T follicular helper cell (primary cell): Measurements from ENCODE around the gene ADORA1.

Experiments used
- DNase-seq: peaks from one replicate; pipeline ENCODE4 v3.0.0-alpha.2; 2020; ENCODE audit warnings: low read depth

Gene ADORA1

DNA sequence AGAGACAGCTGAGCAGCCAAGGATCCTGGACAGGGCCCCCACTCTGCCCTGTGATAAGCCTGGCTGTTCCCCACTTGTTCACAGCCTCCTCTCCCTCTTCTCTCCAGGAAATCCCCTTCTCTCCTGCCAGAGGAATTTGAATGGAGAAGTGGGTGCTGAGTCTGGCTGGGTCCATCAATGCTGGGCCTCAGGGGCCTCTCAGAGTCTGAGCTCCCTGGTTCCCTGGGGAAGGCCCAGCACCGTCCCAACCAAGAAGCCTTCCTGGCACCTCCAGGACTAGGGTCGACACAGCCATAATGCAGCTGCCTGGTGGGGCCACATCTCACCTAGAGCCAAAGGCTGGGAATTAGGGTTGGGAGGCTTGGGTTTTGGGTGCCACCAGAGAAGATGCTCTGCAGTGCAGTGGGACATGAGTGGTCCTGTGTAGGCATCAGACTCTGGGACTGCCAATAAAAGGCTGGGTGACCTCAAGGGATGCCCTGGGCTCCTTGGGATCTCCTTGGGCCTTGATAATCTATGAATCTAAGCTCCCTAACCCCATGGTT, 45.6 kb downstream of the ADORA1 start:
- DNase-seq = no peak

DNA sequence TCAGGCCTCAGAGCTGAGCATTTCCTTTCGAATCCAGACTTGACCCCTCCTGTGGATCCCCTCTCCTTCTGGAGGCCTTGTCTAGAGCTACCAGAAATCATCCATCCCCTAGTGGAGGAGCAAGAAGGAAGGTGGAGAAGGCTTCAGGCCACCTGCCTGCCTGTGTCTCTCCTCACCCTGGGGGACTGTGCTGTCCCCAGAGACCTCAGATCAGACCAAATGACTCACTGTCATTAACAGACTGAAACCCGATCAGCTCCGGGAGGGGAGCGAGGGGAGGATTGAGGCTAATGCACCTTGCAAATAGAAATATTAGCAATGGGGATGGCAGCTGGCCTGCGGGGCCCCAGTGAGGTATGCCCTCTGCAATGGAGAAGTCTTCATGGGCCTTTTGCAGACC, 46.0 kb downstream of the ADORA1 start:
- no peak for DNase-seq

DNA sequence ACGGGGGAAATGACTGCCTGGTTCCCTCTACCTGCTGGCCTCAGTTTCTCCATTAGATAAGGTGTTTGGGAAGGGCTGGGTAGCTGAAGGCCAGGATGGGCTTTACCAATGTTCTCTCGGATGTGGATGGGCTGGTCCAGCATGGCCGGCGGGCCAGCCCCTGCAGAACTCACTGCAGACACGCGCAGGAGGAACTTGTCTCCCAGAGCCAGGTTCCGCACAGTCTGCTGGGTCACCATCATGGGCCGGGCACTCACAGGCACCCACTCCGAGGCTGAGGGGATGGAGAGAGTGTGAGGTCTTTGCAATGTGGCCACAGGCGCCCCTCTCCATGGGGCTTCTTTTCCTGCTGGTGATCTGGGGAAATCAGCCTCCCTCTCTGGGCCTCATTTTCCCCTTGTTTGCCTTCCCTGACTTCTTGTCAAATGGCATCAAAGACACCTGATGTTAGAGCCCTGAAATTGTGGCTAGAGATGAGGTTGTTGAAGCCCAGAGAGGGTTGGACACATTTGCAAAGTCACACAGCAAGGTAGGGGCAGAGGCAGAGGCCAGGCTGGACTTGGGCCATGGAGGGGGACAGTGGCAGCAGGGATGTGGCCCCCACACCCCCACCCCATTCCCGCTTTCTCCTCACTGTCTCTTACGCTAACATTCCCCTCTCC, 46.9 kb downstream of the ADORA1 start:
- DNase-seq = no peak

DNA sequence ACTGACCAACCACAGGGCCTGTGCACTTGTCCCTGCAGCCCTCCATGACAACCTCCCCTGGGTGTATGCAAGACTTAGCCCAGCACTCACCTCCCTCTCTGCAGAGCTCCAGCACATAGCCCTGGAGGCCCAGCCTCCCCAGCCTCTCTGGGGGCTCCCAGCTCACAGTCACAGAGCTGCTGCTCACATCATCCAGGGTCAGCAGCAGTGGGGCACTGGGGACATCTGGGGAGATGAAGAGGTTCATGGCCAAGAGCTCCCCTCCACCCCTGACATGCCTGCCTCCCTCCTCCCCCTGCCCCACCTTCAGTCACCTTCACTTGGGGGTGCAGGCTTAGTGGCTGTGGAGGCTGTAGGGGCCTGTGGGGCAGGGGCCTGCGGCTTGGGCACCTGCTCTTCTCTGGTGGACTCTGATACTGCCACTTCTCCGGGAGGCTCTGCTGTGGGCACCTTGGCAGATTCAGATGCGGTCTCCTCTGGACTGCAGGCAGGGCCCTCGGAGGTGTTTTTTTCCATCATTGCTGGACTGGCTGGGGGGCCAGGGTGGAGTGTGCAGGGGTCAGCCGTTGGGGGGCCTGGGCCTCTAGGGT, 47.8 kb downstream of the ADORA1 start, which contains the start of gene MYBPH:
Gene MYBPH (minus strand): TSS at position 590 of the 590 bp plus-strand sequence. CDS start 71 bp downstream, at position 519.
- no peak for DNase-seq

DNA sequence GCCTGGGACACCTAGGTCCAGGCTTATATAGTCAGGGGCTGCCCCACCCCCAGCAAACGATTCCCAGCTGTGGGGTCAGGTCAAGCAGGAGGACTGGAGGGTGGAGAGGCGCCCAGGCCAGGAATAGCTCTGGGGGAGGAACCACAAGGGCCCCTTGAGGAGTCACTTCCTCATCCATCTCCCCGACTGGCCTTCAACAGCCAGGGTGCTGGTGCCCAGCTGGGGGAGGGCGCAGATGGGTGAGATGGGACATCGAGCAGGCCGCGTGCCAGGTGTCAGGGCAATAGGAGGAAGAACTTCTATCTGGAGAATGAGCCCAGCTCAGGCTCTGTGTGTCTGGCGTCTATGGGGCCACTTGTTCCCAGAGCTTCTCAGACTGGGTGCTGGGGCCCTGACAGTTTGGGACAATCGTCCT, 48.3 kb downstream of the ADORA1 start:
- DNase-seq = no peak

DNA sequence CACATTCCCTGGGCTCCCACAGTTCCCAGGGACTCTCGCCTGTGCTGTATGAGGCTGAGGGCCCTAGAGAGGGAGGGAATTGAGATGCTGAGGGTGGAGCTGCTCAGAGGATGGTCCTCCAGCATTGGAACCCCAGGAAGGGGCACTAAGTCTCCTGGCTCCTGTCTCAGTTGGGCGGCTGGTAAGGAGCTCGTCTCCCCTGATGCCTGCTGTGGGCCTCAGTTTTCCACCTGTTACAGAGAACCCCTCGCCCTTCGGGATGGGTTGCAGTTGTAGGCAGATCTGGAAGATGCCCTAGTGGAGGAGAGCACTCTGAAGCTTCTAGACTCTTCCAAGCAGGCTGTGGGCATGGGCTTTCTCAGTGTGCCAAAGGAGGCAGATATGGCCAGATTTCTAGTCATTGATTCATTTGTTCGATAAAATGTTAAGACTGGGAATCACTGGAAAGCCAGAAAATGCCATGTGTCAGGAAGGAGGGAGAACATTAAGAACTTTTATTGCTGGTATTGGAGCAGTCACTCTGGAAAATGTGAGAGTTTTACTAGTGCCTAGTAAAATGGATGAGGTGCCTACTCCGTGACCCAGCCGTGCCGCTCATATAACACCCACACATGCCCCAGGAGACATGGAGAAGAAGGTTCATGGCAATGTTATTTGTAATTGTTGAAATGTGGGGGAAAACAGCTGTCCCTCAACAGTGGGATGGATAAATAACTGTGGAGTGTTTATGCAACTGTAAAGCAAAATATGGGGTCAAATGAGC, 48.9 kb downstream of the ADORA1 start:
- DNase-seq = no peak

DNA sequence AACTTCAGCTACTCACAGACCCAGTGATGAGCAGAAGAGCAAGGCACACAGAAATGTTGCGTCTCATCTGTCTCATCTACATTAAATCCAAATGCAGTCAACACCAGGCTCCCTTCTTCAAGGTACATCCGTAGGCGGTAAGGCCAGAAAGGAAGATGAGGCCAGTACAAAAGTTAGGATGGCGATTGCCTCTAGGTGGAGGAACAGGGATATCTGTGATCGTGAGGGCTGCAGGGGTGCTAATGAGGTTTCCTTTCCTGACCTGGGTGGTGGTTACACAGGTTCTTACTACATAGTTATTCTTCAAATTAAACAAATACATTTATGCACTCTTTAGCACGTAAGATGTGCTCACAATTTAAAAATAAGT, 49.5 kb downstream of the ADORA1 start:
- no peak for DNase-seq

DNA sequence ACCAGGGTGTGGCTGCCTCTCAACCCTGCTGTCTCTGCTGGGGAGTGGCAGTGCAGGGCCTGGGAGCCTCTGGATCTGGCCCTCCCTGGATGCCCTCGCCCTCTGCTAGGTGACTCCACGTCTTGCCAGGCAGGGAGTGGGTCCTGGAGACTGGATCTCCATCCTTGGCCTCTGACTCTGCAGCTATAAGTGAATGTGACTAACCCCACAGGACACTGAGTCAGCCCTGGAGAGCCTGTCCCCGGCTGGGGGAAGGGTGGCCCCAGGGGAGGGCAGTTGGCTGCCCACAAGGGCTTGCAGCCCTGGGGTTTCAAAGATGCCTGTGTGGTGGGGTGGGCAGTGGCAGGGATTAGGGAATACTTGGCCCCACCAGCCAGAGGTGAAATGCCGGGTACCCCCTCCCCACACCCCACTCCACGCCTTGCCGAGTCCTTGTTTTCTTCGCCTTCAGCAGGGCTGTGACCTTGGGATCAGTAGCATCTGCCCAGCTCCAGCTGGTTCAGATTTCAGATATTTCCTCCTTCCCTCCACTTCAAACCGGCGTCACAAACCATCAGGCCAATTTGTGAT, 50.0 kb downstream of the ADORA1 start:
- no peak for DNase-seq

DNA sequence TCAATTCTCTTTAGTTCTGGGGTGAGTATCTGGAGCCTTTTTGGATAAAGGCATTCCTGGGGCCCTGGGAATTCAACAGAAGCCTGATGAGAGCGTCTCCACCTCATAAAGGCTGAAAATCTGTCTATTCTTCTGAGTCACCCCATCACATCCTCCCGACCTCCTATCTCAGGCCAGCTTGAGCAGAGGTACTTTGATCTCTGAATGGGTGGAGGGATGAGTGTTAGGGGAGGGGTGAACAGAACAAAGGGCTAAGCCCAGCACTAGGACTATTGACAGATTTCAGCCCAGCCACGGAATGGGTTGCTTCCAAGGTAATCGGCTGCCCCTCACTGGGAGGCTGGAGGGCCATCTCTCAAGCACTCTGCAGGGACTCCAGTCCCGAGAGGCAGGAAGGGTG, 50.6 kb downstream of the ADORA1 start:
- DNase-seq = no peak

DNA sequence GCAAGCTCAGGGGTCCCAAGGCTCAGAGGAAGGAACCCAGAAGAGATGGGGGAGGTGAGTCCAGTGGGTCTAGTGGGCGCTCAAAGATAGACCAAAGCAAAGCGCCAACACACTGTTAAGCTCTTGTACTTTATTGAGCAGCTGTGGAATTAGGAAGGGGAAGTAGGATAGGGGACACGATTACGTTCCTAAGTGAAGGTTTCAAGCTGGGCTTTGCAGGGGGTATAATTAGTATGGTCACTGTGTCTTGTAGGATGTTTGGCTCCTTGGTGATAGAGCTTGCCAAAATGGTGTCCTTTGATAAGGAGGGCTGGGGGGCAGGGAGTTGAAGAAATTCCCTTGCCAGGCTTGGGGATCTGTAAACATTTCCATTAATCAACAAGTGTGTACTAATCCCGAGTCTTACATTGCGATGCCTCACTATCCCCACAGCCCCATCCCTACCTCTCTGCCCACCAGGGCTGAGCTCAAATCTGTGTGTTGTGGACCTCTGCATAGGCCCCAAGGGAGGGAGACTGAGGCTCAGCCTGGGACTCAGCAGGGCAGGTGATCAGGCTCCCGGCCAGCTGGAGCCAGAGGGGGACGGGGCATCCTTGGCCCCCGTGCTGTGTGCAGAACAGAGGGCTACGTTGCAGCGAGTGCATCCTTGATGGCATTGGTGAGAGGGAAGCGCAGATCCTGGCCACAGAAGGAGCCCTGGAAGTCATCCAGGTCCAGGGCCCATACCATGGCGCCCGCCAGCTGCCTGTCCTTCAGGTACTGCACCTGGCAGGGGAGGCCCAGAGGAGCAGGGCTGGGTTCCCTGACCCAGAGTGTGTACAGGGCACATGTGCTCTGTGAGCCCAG, 51.5 kb downstream of the ADORA1 start:
- no peak for DNase-seq

DNA sequence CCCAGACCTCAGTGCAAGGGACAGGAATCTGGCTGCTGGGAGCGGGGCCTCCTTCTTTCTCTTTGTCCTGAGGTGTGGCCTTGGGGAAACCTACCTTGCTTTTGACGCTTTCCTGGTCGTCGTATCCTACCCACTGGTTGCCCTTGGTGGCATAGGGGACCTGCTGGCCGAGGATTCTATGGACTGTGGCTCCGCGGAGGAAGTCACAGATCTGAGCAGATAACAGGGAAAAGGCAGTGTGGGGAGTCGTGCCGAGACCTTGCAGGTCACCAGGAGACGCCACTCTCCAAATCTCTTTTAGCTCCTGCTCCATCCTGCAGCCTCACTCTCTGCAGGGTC, 52.1 kb downstream of the ADORA1 start:
- DNase-seq = no peak

DNA sequence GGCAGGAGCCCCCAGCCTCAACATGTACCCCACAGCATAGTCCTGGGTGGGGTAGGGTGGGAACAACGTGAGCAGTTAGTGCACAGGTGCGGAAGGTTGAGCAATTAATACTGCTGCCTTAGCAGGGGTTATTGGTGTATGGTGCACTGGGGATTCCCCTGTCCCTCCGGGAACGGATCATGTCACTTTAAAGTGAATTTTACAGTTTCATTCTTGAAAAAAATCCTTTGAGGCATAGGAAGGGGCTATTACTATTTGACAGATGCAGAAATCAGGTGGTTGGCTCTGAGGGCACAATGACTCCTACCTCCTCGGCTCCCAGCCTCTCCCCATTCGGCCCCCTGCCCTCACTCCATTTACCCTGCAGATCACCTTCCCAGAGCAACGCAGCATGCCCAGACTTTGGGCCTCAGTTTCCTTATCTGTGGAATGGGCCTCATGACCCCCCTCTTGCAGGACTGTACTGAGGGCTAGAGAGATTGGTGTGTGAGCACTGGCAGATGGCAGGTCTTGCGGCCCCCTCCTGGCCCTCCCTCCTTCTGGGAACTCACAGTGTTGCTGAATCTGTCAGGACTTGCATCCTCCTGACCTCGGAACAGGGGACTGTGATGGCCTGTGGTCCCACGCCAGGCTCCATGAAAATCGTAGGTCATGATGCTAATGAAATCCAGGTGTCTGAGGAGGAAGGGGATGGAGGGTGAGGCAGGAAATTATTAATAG, 53.2 kb downstream of the ADORA1 start:
- no peak for DNase-seq

DNA sequence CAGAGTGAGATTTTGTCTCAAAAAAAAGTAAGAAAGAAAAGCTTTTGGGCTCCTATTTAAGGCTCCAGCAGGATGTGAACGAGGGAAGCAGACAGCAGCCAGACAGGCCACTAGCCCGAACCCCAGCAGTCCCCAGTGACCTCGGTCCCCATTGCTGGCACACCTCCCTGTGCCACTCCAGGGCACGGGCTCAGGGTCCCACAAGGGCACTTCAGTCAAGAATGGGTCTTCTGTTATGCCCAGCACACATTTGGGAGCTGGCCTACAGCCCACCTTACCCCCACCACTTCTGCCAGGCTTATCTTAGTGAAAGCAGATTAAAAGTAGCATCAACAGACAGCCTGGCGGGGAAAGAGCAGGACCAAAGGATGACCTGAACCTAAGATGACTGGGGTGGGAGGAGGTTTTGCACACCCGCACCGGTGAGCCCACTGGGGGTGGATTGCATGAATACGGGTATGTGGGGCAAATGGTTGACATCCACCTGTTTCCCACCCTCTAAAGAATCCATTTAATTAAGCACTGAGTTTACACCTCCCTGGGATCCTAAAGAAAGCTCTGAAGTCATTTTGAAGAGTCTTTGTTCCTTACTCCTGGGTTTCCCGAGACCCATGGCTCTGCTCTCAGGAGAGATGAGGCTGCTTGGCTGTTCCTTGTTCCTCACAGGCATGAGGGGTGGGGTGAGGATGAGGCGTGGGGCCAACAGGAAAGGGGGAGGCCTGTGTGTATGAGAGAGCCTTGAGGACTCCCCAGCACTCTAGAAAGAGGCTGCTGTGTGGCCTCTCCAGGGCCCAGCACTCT, 54.3 kb downstream of the ADORA1 start:
- DNase-seq = no peak

DNA sequence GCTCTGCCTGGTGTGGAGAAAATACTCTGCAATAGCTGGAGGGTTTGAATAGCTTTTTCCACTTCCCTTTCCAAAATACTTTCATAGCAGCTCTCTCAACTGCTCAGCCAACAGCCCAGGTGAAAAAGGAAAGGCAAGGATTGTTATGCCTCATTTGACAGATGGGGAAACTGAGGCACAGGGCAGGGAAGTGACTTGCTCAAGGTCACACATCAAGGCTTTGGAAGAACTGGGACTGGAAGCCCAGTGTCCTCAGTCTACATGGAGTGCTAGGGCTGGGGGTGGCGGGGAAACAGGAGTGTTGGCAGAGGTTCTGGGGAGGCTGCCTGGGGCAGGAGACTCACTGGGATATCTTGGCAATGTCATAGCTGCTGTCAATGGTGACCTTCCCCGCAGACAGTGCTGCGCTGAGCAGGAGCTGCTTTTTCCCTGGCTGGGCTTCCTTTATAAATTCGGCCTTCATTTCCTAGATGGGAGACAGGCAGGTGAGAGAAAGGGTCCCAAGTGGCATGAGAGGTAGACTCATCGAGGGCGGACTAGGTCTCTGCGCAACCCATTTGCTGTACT, 54.9 kb downstream of the ADORA1 start:
- DNase-seq = no peak

DNA sequence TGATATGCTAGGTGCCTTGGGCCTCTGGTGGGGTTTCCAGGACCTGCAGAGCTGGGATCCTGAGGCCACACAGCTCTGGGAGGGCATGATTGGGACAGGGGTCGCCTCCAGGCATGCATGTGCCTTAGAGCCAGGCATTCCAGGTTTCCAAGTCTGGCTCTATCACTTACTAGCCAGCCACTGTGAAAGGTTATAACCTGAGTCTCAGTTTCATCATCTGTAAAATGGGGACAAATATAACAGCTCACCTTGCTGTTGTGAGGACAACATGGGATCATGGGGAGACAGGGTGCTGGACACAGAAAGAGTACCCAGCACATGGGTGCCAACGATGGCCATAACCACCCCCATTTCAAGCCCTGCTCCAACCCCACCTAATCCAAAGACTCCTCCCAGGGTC, 56.3 kb downstream of the ADORA1 start:
- DNase-seq = no peak

DNA sequence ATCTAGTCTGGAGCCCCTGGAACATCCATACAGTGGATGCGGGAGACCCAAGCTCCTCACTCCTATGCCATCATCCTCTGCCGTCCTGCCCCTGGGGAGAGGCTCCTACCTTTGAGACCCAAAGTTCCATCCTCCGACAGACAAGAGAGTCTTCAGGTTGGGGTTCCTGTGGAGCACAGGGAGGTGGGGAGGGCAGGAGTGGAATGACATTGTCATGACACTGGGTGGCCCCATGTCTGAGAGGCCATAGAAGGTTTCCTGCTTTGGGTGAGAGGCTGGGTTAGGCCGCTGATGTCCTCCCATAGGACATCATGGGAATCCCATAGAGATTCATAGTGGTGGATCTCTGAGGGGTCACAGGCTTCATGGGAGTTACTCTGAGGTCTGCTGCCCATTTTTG, 56.9 kb downstream of the ADORA1 start:
- no peak for DNase-seq

DNA sequence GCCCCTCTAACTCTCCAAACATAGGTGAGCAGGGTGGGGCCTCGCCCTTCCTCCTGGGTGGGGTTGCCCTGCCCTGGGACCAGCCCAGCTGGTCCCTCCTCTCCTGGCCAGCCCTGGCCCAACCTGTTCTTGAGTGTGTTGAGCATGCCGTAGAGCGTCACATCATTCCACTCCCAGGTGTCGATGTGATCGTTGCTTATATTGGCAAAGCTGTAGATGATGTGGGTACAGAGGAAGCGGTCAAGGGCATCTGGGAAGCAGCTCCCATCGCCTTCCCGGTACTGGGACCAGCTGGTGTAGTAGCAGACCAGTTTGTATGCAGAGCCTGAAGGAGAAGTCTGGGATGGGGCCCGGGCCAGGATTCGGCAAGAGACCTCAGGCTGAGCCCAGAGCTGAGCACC, 57.5 kb downstream of the ADORA1 start:
- no peak for DNase-seq

DNA sequence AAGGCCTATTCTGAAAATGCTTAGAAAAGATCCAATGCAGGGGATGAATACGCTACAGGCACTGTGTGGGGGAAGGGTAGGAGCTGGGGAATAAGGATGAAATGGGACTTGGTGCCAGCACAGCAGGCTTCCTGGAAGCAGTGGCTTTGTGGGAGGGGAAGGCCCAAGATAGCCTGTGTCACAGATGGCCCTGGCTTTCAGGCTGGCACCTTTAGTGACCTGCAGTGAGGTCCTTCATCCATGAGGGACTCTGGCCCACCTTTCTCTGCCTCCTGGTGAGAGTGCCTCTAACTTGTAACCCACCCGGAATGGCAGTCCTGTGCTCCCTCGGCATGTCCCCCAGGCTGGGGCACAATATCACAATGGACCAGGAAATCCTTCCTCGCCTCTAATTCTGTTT, 58.1 kb downstream of the ADORA1 start:
- no peak for DNase-seq

DNA sequence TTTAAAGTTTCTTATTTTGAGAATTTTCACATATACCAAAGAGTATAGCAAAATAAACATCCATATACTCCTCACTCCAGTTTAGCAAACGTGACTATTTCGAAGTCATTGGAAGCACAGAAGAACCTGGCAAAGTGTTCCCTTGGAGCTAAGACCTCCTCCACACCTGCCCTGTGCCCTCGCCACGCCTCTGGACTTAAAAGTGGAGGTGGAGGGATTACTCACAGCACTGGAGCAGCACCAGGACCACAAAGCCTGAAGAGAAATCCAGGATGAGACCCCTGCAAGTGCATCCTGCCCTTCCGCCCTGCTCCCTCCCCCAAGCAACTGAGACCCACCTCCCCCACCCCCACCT, 58.5 kb downstream of the ADORA1 start:
- no peak for DNase-seq
